C4-2B (cell line): ENCODE data around the gene ELMO1.

Experiments
- H3K27ac ChIP-seq: fragments of 450-650 bp; 2 replicates; pipeline ENCODE4 v1.5.1; 2017
- ZFX ChIP-seq: fragments of 450-650 bp; IDR thresholded peaks from 2 replicates; pipeline ENCODE4 v1.6.1; 2017
- TF ChIP-seq, protein P1 (sequence below): fragments of 450-650 bp; conservative IDR thresholded peaks from 2 replicates; pipeline ENCODE4 v1.5.1; 2017; ENCODE audit warnings: mild to moderate bottlenecking

ELMO1 gene

GRCh38 chr7:37069336-37069735 lies 379.3 kb downstream of the ELMO1 start:
- H3K27ac ChIP-seq: no peak overlapping the region
- TF ChIP-seq ZFX: no peak
- TF ChIP-seq, protein P1, sequence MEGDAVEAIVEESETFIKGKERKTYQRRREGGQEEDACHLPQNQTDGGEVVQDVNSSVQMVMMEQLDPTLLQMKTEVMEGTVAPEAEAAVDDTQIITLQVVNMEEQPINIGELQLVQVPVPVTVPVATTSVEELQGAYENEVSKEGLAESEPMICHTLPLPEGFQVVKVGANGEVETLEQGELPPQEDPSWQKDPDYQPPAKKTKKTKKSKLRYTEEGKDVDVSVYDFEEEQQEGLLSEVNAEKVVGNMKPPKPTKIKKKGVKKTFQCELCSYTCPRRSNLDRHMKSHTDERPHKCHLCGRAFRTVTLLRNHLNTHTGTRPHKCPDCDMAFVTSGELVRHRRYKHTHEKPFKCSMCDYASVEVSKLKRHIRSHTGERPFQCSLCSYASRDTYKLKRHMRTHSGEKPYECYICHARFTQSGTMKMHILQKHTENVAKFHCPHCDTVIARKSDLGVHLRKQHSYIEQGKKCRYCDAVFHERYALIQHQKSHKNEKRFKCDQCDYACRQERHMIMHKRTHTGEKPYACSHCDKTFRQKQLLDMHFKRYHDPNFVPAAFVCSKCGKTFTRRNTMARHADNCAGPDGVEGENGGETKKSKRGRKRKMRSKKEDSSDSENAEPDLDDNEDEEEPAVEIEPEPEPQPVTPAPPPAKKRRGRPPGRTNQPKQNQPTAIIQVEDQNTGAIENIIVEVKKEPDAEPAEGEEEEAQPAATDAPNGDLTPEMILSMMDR: no peak

GRCh38 chr7:37068902-37069301 lies 379.8 kb downstream of the ELMO1 start:
- no peak for TF ChIP-seq ZFX
- TF ChIP-seq, protein P1: no peak
- H3K27ac ChIP-seq: no peak overlapping the region

- no peak for TF ChIP-seq ZFX
- TF ChIP-seq, protein P1: no peak
- H3K27ac ChIP-seq: no peak overlapping the region
Observed at GRCh38 chr7:37068038-37068437, 380.6 kb downstream of the ELMO1 start.

- no peak overlapping the region for H3K27ac ChIP-seq
- TF ChIP-seq, protein P1: no peak
- TF ChIP-seq ZFX: no peak
Observed at GRCh38 chr7:37065779-37066271, 382.8 kb downstream of the ELMO1 start.

GRCh38 chr7:37062560-37062859 lies 386.2 kb downstream of the ELMO1 start:
- TF ChIP-seq ZFX: no peak
- TF ChIP-seq, protein P1: no peak
- no peak overlapping the region for H3K27ac ChIP-seq

GRCh38 chr7:37061849-37062559 lies 386.7 kb downstream of the ELMO1 start:
- H3K27ac ChIP-seq: no peak overlapping the region
- no peak for TF ChIP-seq ZFX
- TF ChIP-seq, protein P1: no peak

- H3K27ac ChIP-seq: no peak overlapping the region
- TF ChIP-seq, protein P1: no peak
- TF ChIP-seq ZFX: no peak
Observed at GRCh38 chr7:37056234-37056912, 392.3 kb downstream of the ELMO1 start.
